Measurements from ENCODE around the gene NDFIP1. TPM values are rescaled to one million over a fixed set of nuclear protein-coding genes. Genes with fewer than 3 reads are reported as not detected.

The NDFIP1 gene, protein sequence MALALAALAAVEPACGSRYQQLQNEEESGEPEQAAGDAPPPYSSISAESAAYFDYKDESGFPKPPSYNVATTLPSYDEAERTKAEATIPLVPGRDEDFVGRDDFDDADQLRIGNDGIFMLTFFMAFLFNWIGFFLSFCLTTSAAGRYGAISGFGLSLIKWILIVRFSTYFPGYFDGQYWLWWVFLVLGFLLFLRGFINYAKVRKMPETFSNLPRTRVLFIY
- total RNA-seq (2014; rRNA removed) (33.5 and 38.2 TPM in 2 replicates), Bru-seq, nascent RNA (percentile 89 among the genes with signal in this experiment), BruChase-seq, experiment 1, labeled RNA remaining after a 6-hour chase (percentile 77 among the genes with signal in this experiment), BruChase-seq, experiment 2, labeled RNA remaining after a 2-hour chase (percentile 89 among the genes with signal in this experiment)
- long read RNA-seq, full-length matches to known transcripts: 298 of 337 reads
- long read RNA-seq, partial matches to known transcripts: 16 of 337 reads
- long read RNA-seq, other reads (novel, unspliced or antisense): 23 of 337 reads

DNA sequence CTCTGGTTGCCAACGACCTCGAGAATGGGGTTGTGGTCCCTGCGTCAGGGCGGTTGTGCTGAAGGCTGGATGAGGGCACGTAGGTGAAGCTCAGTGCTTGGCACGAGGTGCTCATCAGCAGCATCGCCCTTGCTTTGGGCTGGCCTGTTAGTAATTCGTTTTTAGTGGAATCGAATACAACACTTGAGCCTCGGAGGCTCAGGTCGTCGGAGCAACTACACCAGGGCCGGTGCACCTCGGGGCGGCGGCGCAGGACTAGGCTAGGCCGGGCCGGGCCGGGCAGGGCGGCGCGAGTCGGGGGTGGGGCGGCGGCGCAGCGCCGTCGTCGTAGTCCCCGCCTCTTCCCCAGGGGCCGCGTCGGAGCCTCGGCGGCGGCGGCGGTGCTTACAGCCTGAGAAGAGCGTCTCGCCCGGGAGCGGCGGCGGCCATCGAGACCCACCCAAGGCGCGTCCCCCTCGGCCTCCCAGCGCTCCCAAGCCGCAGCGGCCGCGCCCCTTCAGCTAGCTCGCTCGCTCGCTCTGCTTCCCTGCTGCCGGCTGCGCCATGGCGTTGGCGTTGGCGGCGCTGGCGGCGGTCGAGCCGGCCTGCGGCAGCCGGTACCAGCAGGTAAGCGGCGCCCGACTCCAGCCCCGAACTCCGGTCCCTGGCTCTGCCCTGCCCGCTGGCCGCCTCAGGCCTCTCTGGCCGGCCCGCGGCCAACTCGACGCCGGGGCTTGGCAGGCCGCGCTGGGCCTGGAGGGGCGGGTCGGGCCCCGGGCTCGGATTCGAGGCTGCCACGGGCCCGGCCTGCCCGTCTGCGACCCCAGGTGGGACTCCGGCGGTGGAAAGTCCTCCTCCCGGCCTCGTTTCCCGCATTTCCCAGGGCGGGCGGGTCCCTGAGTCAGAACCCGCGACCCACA, at the start of gene NDFIP1:
NDFIP1 (plus strand) TSS at position 348 of the 899 bp plus-strand sequence; CDS start at position 544, 196 bp downstream.
- DNase-seq: peak; percentile 77
- H3F3A ChIP-seq (ENCODE audit: low read length, unreplicated experiment): no peaks in the 10 kb centered on the region
- ChIA-PET POLR2A (ENCODE audit: unreplicated experiment) (interaction anchor here (0.7 kb wide), 1 partner anchor 358 kb away, joined by 4 read pairs; no protein-coding TSS in a partner anchor), CTCF (interaction anchor here (0.6 kb wide), 1 partner anchor 16 kb away, joined by 3 read pairs; no protein-coding TSS in a partner anchor)
- TF ChIP-seq EZH2phosphoT487 (IDR thresholded peaks at IDR 0.05; ENCODE audit: borderline replicate concordance, low read length): no peak
- TF ChIP-seq, protein P1, sequence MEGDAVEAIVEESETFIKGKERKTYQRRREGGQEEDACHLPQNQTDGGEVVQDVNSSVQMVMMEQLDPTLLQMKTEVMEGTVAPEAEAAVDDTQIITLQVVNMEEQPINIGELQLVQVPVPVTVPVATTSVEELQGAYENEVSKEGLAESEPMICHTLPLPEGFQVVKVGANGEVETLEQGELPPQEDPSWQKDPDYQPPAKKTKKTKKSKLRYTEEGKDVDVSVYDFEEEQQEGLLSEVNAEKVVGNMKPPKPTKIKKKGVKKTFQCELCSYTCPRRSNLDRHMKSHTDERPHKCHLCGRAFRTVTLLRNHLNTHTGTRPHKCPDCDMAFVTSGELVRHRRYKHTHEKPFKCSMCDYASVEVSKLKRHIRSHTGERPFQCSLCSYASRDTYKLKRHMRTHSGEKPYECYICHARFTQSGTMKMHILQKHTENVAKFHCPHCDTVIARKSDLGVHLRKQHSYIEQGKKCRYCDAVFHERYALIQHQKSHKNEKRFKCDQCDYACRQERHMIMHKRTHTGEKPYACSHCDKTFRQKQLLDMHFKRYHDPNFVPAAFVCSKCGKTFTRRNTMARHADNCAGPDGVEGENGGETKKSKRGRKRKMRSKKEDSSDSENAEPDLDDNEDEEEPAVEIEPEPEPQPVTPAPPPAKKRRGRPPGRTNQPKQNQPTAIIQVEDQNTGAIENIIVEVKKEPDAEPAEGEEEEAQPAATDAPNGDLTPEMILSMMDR (conservative IDR thresholded peaks at IDR 0.05; ENCODE audit: low read depth, low read length): no peak
- no peak for TF ChIP-seq EZH2 (IDR thresholded peaks at IDR 0.05; ENCODE audit: low read length, unreplicated experiment)
- H3K9me2 ChIP-seq (replicated peaks; ENCODE audit: low read length): no peaks in the 10 kb centered on the region
- H3K4me3 ChIP-seq (ENCODE audit: low read length): peak within 1 kb of the TSS; percentile 96
- BruUV-seq (replicated peaks): no TSS peak
- no peaks in the 10 kb centered on the region for H3K27me3 ChIP-seq (ENCODE audit: low read length)
- no peaks in the 10 kb centered on the region; the same call in 1 of the 2 replicates for H3K36me3 ChIP-seq (ENCODE audit: low read depth, low read length)
- H3K4me2 ChIP-seq (ENCODE audit: low read length): peak within 1 kb of the TSS; percentile 91
- intact Hi-C loops (cut with micrococcal nuclease): loop anchor here (5.0 kb wide), 2 partner anchors 34 to 51 kb away; no protein-coding TSS in a partner anchor
- no peaks in the 10 kb centered on the region for H3K9me3 ChIP-seq (ENCODE audit: low read length)
- H3K4me1 ChIP-seq (ENCODE audit: insufficient read depth, low read length): peaks cover 11% of the 10 kb centered on the region
- H3K27ac ChIP-seq (ENCODE audit: low read length): peak within 1 kb of the TSS; percentile 35
- peaks cover 50% of the 10 kb centered on the region for H3K79me2 ChIP-seq (ENCODE audit: low read length)
- ATAC-seq: peak; percentile 94
- peak within 1 kb of the TSS; percentile 92 for H3K9ac ChIP-seq (ENCODE audit: low read length)
- no peaks in the 10 kb centered on the region for H4K20me1 ChIP-seq (ENCODE audit: low read length)
- peak within 1 kb of the TSS; percentile 97 for H2AFZ ChIP-seq (ENCODE audit: low read length)

DNA sequence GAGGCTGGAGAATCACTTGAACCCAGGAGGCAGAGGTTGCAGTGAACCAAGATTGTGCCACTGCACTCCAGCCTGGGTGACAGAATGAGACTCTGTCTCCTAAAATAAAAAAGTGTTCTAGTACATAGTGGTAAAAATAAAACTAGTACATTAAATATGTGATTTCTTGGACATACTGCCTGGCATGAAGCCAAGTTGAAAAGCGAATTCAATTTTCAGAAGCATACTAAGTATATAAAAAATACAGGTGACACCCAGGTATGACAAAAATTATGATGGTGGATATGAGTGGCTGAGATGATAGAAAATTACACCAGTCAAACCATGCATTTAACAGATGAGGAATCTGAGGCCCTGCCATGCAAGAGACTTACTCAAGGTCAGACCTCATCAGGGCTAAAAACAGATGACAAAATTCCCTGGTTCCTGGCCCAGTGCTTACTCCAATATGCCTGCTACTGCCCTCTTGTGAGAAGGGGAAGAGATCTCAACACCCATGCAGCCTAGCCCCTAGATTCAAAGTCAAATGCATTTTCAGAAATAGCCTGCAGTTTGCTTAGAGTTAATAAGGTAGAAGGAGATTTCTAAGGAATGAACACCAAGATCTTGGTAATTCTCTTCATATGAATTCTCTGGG, 49.2 kb upstream of the NDFIP1 start:
- Histone ChIP-seq H3K4me3 (ENCODE audit: low read length) (no peak overlapping the region), H2AFZ (ENCODE audit: low read length) (no peak overlapping the region), H3K9me3 (ENCODE audit: low read length) (no peaks in the 10 kb centered on the region), H3K4me2 (ENCODE audit: low read length) (no peak overlapping the region), H3K36me3 (ENCODE audit: low read depth, low read length) (no peaks in the 10 kb centered on the region), H3K9me2 (replicated peaks; ENCODE audit: low read length) (no peaks in the 10 kb centered on the region), H3F3A (ENCODE audit: low read length, unreplicated experiment) (no peaks in the 10 kb centered on the region), H3K9ac (ENCODE audit: low read length) (no peak overlapping the region), H3K27me3 (ENCODE audit: low read length) (no peaks in the 10 kb centered on the region), H4K20me1 (ENCODE audit: low read length) (no peaks in the 10 kb centered on the region), H3K4me1 (ENCODE audit: insufficient read depth, low read length) (peaks cover 27% of the 10 kb centered on the region), H3K79me2 (ENCODE audit: low read length) (no peaks in the 10 kb centered on the region), H3K27ac (ENCODE audit: low read length) (peak overlapping the region; percentile 94; the same call in 1 of the 2 replicates)
- DNase-seq (peak; percentile 48), ATAC-seq (no peak)
- ChIA-PET CTCF (no interaction called here), POLR2A (ENCODE audit: unreplicated experiment) (no interaction called here)
- intact Hi-C loops (cut with micrococcal nuclease): loop anchor here (2.0 to 5.0 kb wide), 2 partner anchors 35 to 48 kb away; partner anchors contain the start of gene NDFIP1
- no TSS peak for BruUV-seq (replicated peaks)
- TF ChIP-seq EZH2phosphoT487 (IDR thresholded peaks at IDR 0.05; ENCODE audit: borderline replicate concordance, low read length) (no peak), EZH2 (IDR thresholded peaks at IDR 0.05; ENCODE audit: low read length, unreplicated experiment) (no peak)
- TF ChIP-seq, protein P1 (conservative IDR thresholded peaks at IDR 0.05; ENCODE audit: low read depth, low read length): no peak; the same call in 1 of the 2 replicates

Measured in PC-3 (cell line).